ENCODE results near the gene MAST2.
"Not testable (repeated sequence)": the region's sequence is repeated elsewhere in the genome, so short reads cannot be mapped to it uniquely, and the experiment has no call there.

Gene MAST2

DNA sequence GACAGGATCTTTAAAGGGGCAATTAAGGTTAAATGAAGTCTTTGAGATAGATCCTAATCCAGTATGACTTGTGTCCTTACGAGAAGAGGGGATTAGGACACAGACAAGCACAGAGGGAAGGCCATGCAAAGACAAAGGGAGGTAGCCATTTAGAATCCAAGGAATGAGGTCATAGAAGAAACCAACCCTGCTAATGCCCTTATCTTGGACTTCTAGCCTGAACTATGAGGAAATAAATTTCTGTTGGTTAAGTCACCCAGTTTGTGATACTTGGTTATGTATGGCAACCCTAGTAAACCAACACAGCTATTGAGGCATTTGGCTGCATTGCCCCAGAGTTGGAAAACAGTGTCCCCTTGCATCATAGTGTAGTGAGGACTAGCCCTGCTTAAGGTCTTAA, 121.3 kb downstream of the MAST2 start:
- DNase-seq (ENCODE audit: low read depth), result no peak
- H3K4me3 ChIP-seq (ENCODE audit: low read length), result no peak overlapping the region
- TF ChIP-seq, protein P1, sequence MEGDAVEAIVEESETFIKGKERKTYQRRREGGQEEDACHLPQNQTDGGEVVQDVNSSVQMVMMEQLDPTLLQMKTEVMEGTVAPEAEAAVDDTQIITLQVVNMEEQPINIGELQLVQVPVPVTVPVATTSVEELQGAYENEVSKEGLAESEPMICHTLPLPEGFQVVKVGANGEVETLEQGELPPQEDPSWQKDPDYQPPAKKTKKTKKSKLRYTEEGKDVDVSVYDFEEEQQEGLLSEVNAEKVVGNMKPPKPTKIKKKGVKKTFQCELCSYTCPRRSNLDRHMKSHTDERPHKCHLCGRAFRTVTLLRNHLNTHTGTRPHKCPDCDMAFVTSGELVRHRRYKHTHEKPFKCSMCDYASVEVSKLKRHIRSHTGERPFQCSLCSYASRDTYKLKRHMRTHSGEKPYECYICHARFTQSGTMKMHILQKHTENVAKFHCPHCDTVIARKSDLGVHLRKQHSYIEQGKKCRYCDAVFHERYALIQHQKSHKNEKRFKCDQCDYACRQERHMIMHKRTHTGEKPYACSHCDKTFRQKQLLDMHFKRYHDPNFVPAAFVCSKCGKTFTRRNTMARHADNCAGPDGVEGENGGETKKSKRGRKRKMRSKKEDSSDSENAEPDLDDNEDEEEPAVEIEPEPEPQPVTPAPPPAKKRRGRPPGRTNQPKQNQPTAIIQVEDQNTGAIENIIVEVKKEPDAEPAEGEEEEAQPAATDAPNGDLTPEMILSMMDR (conservative IDR thresholded peaks at IDR 0.05; ENCODE audit: low read depth, low read length), result no peak

DNA sequence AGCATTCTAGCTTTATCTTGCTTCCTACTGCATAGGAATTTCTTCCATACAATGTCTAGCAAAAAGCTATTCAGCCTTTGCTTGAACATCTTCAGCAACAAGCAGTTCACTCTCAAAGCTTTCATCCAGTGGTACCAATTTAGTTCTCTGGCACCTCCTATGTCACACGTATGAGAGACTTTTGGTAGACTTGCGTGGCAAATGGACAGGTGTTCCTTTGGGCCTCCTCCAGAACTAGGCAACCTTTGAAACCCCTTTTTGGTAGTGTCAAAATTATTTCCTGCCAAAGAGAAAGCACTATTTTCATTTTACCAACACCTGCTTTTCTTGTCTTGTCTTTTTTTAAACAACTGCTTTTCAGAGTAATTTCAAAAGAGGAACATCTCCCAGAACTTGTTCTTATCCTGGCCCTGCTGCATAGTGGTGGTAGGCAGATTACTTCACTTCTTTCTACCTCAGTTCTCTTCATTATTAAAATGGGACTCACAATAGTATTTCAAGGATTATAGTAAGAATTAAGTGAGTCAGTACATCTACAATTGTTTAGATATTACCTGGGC, 122.4 kb downstream of the MAST2 start:
- DNase-seq (ENCODE audit: low read depth), result no peak
- no peak overlapping the region for H3K4me3 ChIP-seq (ENCODE audit: low read length)
- TF ChIP-seq, protein P1 (conservative IDR thresholded peaks at IDR 0.05; ENCODE audit: low read depth, low read length), result no peak

DNA sequence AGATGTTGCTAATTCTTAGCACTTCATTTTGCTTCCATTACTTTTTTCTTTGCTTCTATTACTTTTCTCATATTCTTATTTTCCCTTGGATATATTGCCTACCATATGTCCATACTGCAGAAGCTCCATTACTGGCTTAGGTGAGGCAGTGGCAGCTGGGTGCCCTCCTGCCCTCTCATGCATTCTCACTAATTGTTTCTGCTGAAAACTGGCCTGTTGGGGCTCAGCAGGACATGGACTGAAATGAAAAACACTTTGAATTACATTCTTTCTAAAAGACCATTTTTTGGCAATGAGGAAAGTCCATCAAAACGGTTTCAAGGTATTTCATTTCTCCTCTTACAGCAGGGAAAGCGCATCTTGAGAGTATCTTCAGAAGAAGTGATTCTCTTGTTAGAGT, 122.9 kb downstream of the MAST2 start:
- no peak for DNase-seq (ENCODE audit: low read depth)
- no peak overlapping the region for H3K4me3 ChIP-seq (ENCODE audit: low read length)
- TF ChIP-seq, protein P1 (conservative IDR thresholded peaks at IDR 0.05; ENCODE audit: low read depth, low read length), result no peak

DNA sequence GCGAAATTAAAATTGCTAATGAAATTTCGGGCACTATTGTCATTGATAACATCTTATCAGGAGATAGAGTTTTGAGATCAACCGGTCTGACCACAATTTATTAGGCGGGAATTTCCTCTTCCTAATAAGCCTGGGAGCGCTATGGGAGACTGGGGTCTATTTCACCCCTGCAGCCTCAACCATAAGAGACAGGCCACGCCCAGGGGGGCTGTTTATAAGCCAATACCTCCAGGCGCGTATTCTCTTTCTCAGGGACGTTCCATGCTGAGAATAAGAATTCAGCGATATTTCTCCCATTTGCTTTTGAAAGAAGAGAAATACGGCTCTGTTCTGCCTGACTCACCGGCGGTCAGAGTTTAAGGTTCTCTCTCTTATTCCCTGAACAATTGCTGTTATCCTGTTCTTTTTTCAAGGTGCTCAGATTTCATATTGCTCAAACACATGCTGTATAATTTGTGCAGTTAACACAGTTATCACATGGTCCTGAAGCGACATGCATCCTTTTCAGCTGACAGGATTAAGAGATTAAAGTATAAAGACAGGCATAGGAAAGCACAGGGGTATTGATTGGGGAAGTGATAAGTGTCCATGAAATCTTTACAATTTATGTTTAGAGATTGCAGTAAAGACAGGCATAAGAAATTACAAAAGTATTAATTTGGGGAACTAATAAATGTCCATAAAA, 124.0 kb downstream of the MAST2 start:
- not testable (repeated sequence) for H3K4me3 ChIP-seq (ENCODE audit: low read length); DNase-seq (ENCODE audit: low read depth)

DNA sequence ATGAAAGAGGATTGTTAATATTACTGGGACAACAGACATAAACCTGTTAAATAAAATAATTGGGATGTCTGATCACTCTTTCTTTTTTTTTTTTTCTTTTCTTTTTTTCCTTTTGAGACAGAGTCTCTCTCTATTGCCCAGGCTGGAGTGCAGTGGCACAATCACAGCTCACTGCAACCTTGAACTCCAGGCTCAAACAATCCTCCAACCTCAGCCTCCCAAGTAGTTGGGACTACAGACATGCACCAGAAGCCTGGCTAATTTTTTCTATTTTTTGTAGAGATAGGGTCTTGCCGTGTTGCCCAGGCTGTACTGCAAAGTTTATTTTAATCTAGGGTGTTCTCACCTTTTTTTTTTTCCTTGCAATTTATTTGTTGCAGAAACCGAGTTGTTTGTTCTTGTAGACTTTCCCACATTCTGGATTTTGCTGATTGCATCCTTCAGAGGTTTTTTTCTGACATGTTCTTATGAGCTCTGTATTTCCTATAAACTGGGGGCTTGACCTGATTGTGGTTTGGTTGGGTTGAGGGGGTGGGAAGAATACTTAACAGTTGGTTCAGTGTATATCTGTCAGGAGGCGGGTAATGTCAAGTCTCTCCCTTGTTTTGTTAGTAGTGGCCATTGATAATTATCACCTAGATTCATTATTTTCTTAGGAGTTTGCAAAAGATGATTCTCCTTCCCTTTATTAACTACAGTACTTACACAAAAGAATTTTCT, 125.2 kb downstream of the MAST2 start:
- no peak for DNase-seq (ENCODE audit: low read depth)
- no peak overlapping the region for H3K4me3 ChIP-seq (ENCODE audit: low read length)
- TF ChIP-seq, protein P1 (conservative IDR thresholded peaks at IDR 0.05; ENCODE audit: low read depth, low read length), result no peak

DNA sequence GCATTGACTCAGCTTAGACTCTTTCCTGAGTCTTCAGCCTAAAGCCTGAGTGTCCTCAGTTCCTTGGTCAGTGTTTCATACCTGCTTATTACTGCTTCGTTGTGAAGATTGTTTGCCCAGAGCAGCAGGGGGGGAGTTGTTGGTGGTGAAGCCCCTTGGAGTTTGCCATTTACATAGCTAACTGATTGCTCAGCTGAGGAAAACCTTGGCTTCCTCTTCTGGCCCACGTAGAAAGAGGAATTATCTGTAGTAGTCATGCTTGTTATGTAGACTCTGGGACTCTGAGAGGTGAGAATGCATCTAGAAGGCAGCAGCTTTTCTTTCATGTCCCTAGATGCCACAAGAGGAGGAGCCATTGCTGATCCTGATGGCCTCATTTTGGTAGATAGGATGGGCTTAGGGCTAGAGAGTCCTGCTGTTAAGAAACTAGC, 125.9 kb downstream of the MAST2 start:
- no peak for DNase-seq (ENCODE audit: low read depth)
- no peak overlapping the region for H3K4me3 ChIP-seq (ENCODE audit: low read length)
- TF ChIP-seq, protein P1 (conservative IDR thresholded peaks at IDR 0.05; ENCODE audit: low read depth, low read length), result no peak

DNA sequence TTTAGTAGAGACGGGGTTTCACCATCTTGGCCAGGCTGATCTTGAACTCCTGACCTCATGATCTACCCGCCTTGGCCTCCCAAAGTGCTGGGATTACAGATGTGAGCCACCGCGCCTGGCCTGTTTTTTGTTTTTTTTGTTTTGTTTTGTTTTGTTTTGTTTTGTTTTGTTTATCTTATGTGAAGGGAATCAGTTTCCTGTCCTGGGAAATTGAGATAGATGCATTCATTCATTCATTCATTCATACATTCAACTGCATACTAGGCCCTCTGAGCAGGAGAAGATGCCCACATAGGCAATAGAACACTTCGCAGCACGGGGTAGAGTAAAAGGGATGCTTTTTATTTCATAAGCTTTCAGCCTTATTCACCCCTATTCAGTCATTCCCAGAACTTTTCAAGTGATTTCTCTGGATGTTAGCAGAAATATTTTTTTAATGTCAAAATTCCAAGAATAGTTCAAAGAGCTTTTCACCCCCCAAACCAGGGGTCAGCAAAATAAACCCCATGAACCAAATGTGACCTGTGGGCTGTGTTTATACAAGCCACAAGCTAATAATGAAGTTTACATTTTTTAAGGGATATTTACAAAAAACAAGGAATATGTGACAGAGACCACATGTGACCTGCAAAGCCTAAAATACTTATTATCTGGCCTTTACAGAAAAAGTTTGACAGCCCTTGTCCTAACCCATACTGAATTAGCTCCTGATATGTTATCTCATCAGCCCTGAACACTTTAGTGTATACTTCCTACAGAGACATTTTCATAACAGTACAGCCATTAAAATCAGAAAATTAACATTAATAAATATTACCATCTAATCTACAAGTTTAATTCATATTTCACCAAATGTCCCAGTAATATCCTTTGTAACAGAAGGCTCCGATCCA, 127.1 kb downstream of the MAST2 start:
- DNase-seq (ENCODE audit: low read depth), result no peak
- no peak overlapping the region for H3K4me3 ChIP-seq (ENCODE audit: low read length)
- TF ChIP-seq, protein P1 (conservative IDR thresholded peaks at IDR 0.05; ENCODE audit: low read depth, low read length), result no peak

DNA sequence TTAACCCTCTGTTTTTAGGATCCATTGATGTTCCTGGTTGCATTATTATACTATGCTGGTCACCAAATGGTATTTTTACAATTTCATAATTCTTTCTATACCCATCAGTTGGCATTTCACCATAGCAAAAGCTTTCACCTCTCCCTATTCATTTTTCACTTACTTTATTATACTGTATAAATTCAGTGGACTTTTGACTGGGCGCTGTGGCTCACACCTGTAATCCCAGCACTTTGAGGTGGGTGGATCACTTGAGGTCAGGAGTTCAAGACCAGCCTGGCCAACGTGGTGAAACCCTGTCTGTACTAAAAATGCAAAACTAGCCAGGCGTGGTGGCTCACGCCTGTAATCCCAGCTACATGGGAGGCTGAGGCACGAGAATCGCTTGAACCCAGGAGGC, 128.8 kb downstream of the MAST2 start:
- not testable (repeated sequence) for H3K4me3 ChIP-seq (ENCODE audit: low read length); DNase-seq (ENCODE audit: low read depth)

Measured in retinal pigment epithelial cell (primary cell).